Duodenal mucosa (tissue), 2 donors: Measurements from ENCODE around the gene MACROD2.

Experiments used
- H3K27ac ChIP-seq: one replicate; pipeline ENCODE4 v1.7.0; 2013; ENCODE audit warnings: low read depth, low read length
- H3K27me3 ChIP-seq, 2 donors: one replicate each; pipeline ENCODE4 v1.7.0; 2013; ENCODE audit warnings: low read length in 2 of 2, control low read depth in 1 of 2; ENCODE audit not compliant: insufficient read depth in 2 of 2, control insufficient read depth in 1 of 2
- H3K36me3 ChIP-seq, 2 donors: one replicate each; pipeline ENCODE4 v1.7.0; 2013; ENCODE audit warnings: low read length in 2 of 2, control low read depth in 1 of 2; ENCODE audit not compliant: insufficient read depth in 2 of 2, control insufficient read depth in 1 of 2
- H3K4me1 ChIP-seq, 2 donors: one replicate each; pipeline ENCODE4 v1.7.0; 2013; ENCODE audit warnings: low read length in 2 of 2, control low read depth in 1 of 2; ENCODE audit not compliant: insufficient read depth in 2 of 2, control insufficient read depth in 1 of 2
- H3K4me3 ChIP-seq, 2 donors: one replicate each; pipeline ENCODE4 v1.7.0; 2013; ENCODE audit warnings: low read length in 2 of 2, low read depth in 1 of 2
- H3K9ac ChIP-seq, 2 donors: one replicate each; pipeline ENCODE4 v1.7.0; 2013; ENCODE audit warnings: low read length in 2 of 2, low read depth in 1 of 2
- H3K9me3 ChIP-seq, 2 donors: one replicate each; pipeline ENCODE4 v1.7.0; 2013; ENCODE audit warnings: low read length in 2 of 2, control low read depth in 1 of 2; ENCODE audit not compliant: control insufficient read depth in 1 of 2

MACROD2 gene

GRCh38 chr20:14599613-14600012, 604.3 kb downstream of the MACROD2 start:
- H3K4me3 ChIP-seq, result no peak overlapping the region
- H3K36me3 ChIP-seq, result no peaks in the 10 kb centered on the region
- no peak overlapping the region for H3K27ac ChIP-seq
- H3K9me3 ChIP-seq, result no peaks in the 10 kb centered on the region
- H3K9ac ChIP-seq, result no peak overlapping the region
- no peaks in the 10 kb centered on the region for H3K4me1 ChIP-seq
- no peaks in the 10 kb centered on the region for H3K27me3 ChIP-seq

DNA sequence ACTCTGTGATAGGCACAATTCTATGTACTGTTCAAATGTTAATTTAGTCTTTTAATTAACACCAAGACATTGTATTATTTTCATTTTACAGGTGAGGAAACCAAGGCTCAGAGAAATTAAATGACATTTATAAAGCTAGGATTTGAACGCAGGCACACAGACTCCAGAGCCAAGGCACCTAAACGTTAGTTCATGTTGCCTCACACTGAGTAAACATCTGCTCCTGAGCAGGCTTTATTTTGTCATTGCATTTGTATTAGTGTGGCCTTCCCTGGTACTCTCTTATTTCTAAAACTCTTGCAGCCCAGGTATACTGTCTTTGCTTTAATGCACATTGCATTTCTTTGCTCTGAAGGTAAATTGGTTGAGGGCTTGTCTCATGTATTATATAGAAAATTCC, 605.2 kb downstream of the MACROD2 start:
- H3K9ac ChIP-seq, result no peak overlapping the region

GRCh38 chr20:14604143-14604542, 608.8 kb downstream of the MACROD2 start:
- no peaks in the 10 kb centered on the region for H3K9me3 ChIP-seq
- no peaks in the 10 kb centered on the region for H3K27me3 ChIP-seq
- no peaks in the 10 kb centered on the region for H3K36me3 ChIP-seq
- no peak overlapping the region for H3K27ac ChIP-seq
- no peak overlapping the region for H3K9ac ChIP-seq
- no peak overlapping the region for H3K4me3 ChIP-seq
- no peaks in the 10 kb centered on the region for H3K4me1 ChIP-seq

More for the DNA sequence above, 605.2 kb downstream of the MACROD2 start:
- Histone ChIP-seq H3K27ac (no peak overlapping the region), H3K4me1 (no peaks in the 10 kb centered on the region), H3K27me3 (no peaks in the 10 kb centered on the region), H3K9me3 (no peaks in the 10 kb centered on the region), H3K4me3 (no peak overlapping the region), H3K36me3 (no peaks in the 10 kb centered on the region)

- no peak overlapping the region for H3K27ac ChIP-seq
- H3K4me3 ChIP-seq, result no peak overlapping the region
- H3K4me1 ChIP-seq, result no peaks in the 10 kb centered on the region
- no peak overlapping the region for H3K9ac ChIP-seq
- H3K9me3 ChIP-seq, result no peaks in the 10 kb centered on the region
- H3K27me3 ChIP-seq, result no peaks in the 10 kb centered on the region
- H3K36me3 ChIP-seq, result no peaks in the 10 kb centered on the region
Measured at GRCh38 chr20:14609328-14610221, 614.3 kb downstream of the MACROD2 start.

GRCh38 chr20:14611479-14611878, 616.2 kb downstream of the MACROD2 start:
- H3K36me3 ChIP-seq, result no peaks in the 10 kb centered on the region
- no peaks in the 10 kb centered on the region for H3K4me1 ChIP-seq
- H3K9me3 ChIP-seq, result no peaks in the 10 kb centered on the region
- no peak overlapping the region for H3K4me3 ChIP-seq
- H3K27ac ChIP-seq, result no peak overlapping the region
- no peak overlapping the region for H3K9ac ChIP-seq
- no peaks in the 10 kb centered on the region for H3K27me3 ChIP-seq

DNA sequence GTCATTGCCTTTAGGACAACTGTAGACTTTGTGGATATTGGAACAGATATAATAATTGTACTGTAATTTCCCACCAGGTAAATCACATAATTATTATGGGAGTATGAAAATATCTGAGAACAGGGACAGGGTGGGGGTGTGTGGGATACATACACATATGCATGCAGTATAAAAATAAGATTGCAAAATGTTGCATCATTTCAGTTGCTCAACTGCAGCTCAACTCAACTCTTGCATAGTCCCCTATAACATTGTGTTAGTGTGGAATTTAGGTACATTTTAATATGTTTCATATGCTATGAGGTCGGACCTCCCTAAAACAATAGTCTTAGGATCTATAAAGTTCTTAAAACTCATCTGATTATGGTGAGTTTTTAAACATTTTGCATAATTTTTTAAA, 617.1 kb downstream of the MACROD2 start:
- Histone ChIP-seq H3K4me1 (peaks cover 0 to 8% of the 10 kb centered on the region in 2 donors), H3K27me3 (no peaks in the 10 kb centered on the region), H3K9me3 (no peaks in the 10 kb centered on the region), H3K27ac (no peak overlapping the region), H3K4me3 (no peak overlapping the region), H3K36me3 (no peaks in the 10 kb centered on the region), H3K9ac (no peak overlapping the region)

GRCh38 chr20:14616003-14616402, 620.7 kb downstream of the MACROD2 start:
- Histone ChIP-seq H3K27ac (no peak overlapping the region), H3K36me3 (no peaks in the 10 kb centered on the region), H3K9ac (no peak overlapping the region), H3K27me3 (no peaks in the 10 kb centered on the region), H3K4me3 (no peak overlapping the region), H3K9me3 (no peaks in the 10 kb centered on the region), H3K4me1 (peaks cover 0 to 14% of the 10 kb centered on the region in 2 donors)

DNA sequence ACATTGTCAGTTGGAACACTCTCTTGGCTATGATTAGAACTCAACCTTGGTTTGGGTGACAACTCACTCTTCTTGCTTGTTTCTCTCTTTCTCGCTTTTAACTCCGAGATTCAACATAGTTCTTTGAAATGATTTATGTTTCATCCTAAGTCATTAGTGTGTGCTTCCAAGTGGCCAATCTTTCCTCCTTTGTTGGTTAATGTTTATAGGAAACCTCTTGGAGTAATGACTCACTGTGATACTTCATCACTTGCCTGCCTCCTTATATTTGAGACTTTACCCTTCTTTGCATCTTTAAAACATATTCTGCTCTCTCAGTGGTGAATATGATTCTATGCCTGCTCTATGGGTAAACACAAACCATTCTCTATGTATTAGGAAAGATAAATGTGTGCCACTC, 621.8 kb downstream of the MACROD2 start:
- Histone ChIP-seq H3K9me3 (no peaks in the 10 kb centered on the region), H3K9ac (no peak overlapping the region), H3K27ac (no peak overlapping the region), H3K4me3 (no peak overlapping the region), H3K36me3 (no peaks in the 10 kb centered on the region), H3K27me3 (no peaks in the 10 kb centered on the region), H3K4me1 (peaks cover 0 to 14% of the 10 kb centered on the region in 2 donors)

GRCh38 chr20:14619411-14619810, 624.1 kb downstream of the MACROD2 start:
- Histone ChIP-seq H3K4me3 (no peak overlapping the region), H3K9ac (no peak overlapping the region), H3K9me3 (no peaks in the 10 kb centered on the region), H3K36me3 (no peaks in the 10 kb centered on the region), H3K27me3 (no peaks in the 10 kb centered on the region), H3K27ac (no peak overlapping the region), H3K4me1 (peaks cover 0 to 14% of the 10 kb centered on the region in 2 donors)

DNA sequence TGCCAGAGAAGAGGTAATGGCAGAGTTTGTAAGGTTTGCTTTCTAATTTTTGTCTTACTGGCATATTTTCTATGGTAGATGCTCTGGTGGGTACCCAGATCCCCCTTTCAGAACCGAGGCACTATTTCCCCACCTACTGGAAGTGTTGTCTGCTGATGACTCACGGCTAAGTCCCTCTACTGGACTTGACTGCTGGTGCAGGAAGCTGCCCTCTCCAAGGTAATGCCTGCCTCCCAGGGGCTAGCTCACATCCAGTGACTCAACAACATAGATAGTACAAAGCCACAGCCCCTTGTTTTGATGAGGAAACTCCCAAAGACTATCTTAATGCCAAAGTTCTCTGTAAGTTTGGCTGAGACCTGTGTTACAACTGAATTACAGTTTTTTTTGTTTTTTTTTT, 627.5 kb downstream of the MACROD2 start:
- Histone ChIP-seq H3K36me3 (no peaks in the 10 kb centered on the region), H3K27ac (no peak overlapping the region), H3K4me3 (no peak overlapping the region), H3K27me3 (no peaks in the 10 kb centered on the region), H3K9ac (no peak overlapping the region), H3K9me3 (no peaks in the 10 kb centered on the region), H3K4me1 (peaks cover 0 to 1% of the 10 kb centered on the region in 2 donors)
